Neural cell (in vitro differentiated cells): ENCODE data around the gene DERL3. TPM values are rescaled to one million over a fixed set of nuclear protein-coding genes. Genes with fewer than 3 reads are reported as not detected.
A peak's percentile ranks its signal among the peaks of the same experiment; 100 is the strongest.

Source experiments
- H2AFZ ChIP-seq: fragments of 200-600, 300-800 bp; sonication (generic), shearing (Covaris generic); 2 replicates; pipeline ENCODE4 v1.6.0; 2014; ENCODE audit warnings: low read depth, mild to moderate bottlenecking, antibody characterized with exemption, low read length, moderate library complexity
- H3F3A ChIP-seq: fragments of 200-600 bp; shearing (Covaris generic); 2 replicates; pipeline ENCODE4 v1.6.1; 2016; ENCODE audit warnings: mild to moderate bottlenecking, moderate library complexity, mixed read lengths, antibody characterized with exemption, low read length; ENCODE audit not compliant: insufficient read depth, poor library complexity, severe bottlenecking
- H3K27ac ChIP-seq: fragments of 200-600, 300-800 bp; sonication (generic), shearing (Covaris generic); 2 replicates; pipeline ENCODE4 v1.5.1; 2014; ENCODE audit warnings: mild to moderate bottlenecking, low read length, moderate library complexity
- H3K27me3 ChIP-seq: fragments of 300-800, 200-600 bp; sonication (generic), shearing (Covaris generic); 2 replicates; pipeline ENCODE4 v1.6.0; 2014; ENCODE audit warnings: mild to moderate bottlenecking, low read depth, low read length, moderate library complexity; ENCODE audit not compliant: insufficient read depth
- H3K36me3 ChIP-seq: fragments of 300-800, 200-600 bp; sonication (generic), shearing (Covaris generic); 2 replicates; pipeline ENCODE4 v1.5.1; 2014; ENCODE audit warnings: mild to moderate bottlenecking, antibody characterized with exemption, low read length, moderate library complexity; ENCODE audit not compliant: insufficient read depth
- H3K4me2 ChIP-seq: fragments of 300-800, 200-600 bp; sonication (generic), shearing (Covaris generic); 2 replicates; pipeline ENCODE4 v1.6.0; 2014; ENCODE audit warnings: mild to moderate bottlenecking, low read length
- H3K4me3 ChIP-seq: fragments of 300-800, 200-600 bp; sonication (generic), shearing (Covaris generic); 2 replicates; pipeline ENCODE4 v1.5.1; 2014; ENCODE audit warnings: mild to moderate bottlenecking, low read length, moderate library complexity
- H3K79me2 ChIP-seq: fragments of 200-600 bp; shearing (Covaris generic); replicated peaks from 2 replicates; pipeline ENCODE4 v1.6.0; 2014; ENCODE audit warnings: mild to moderate bottlenecking, low read length, moderate library complexity; ENCODE audit not compliant: insufficient read depth
- H3K9ac ChIP-seq: fragments of 300-800, 200-600 bp; sonication (generic), shearing (Covaris generic); 2 replicates; pipeline ENCODE4 v1.6.1; 2016; ENCODE audit warnings: mild to moderate bottlenecking, low read length, mixed read lengths
- H3K9me2 ChIP-seq: fragments of 200-600 bp; shearing (Covaris generic); 2 replicates; pipeline ENCODE4 v1.6.1; 2016; ENCODE audit warnings: mild to moderate bottlenecking, low read length, mixed read lengths; ENCODE audit not compliant: insufficient read depth
- H3K9me3 ChIP-seq: fragments of 200-600, 300-800 bp; sonication (generic), shearing (Covaris generic); 2 replicates; pipeline ENCODE4 v1.6.1; 2016; ENCODE audit warnings: mild to moderate bottlenecking, mixed run types, low read length, moderate library complexity, mixed read lengths
- H4K20me1 ChIP-seq: fragments of 200-600 bp; shearing (Covaris generic); 2 replicates; pipeline ENCODE4 v1.6.1; 2016; ENCODE audit warnings: mild to moderate bottlenecking, mixed run types; ENCODE audit not compliant: insufficient read depth
- EP300 ChIP-seq: fragments of 450-650 bp; conservative IDR thresholded peaks from 2 replicates; pipeline ENCODE4 v1.6.1; 2014; ENCODE audit warnings: antibody characterized with exemption, mild to moderate bottlenecking, moderate library complexity; ENCODE audit not compliant: poor library complexity, severe bottlenecking
- EZH2 ChIP-seq: fragments of 200-600, 300-800 bp; shearing (Covaris generic), sonication (generic); IDR thresholded peaks from 2 replicates; pipeline ENCODE4 v1.6.1; 2014; ENCODE audit warnings: antibody characterized with exemption, low read length, borderline replicate concordance, mild to moderate bottlenecking; ENCODE audit not compliant: insufficient read depth, poor library complexity, severe bottlenecking
- MXI1 ChIP-seq: fragments of 450-650 bp; conservative IDR thresholded peaks from 2 replicates; pipeline ENCODE4 v1.6.1; 2014; ENCODE audit warnings: antibody characterized with exemption, mild to moderate bottlenecking; ENCODE audit not compliant: poor library complexity, severe bottlenecking
- POLR2AphosphoS5 ChIP-seq: IDR thresholded peaks from 2 replicates; pipeline ENCODE4 v1.6.1; 2012
- RAD21 ChIP-seq: fragments of 450-650 bp; conservative IDR thresholded peaks from 2 replicates; pipeline ENCODE4 v1.6.1; 2014; ENCODE audit warnings: antibody characterized with exemption, mild to moderate bottlenecking, moderate library complexity
- SMC3 ChIP-seq: fragments of 450-650 bp; conservative IDR thresholded peaks from 2 replicates; pipeline ENCODE4 v1.6.1; 2014; ENCODE audit warnings: antibody characterized with exemption, mild to moderate bottlenecking, moderate library complexity; ENCODE audit not compliant: poor library complexity
- TAF1 ChIP-seq: IDR thresholded peaks from 2 replicates; pipeline ENCODE4 v1.6.1; 2012; ENCODE audit warnings: low read depth
- polyA plus RNA-seq: library from polyadenylated mRNA; depleted of rRNA; stranded (reverse); fragments of >200 nt; gene quantifications from 2 replicates; pipeline ENCODE4 v1.2.3, GENCODE V29; 2014
- TF ChIP-seq, protein P1 (sequence below): IDR thresholded peaks from 2 replicates; pipeline ENCODE4 v1.6.1; 2012; ENCODE audit warnings: borderline replicate concordance
- TF ChIP-seq, protein P2 (sequence below): fragments of 450-650 bp; IDR thresholded peaks from 2 replicates; pipeline ENCODE4 v1.5.1; 2014; ENCODE audit warnings: antibody characterized with exemption, mild to moderate bottlenecking, moderate library complexity; ENCODE audit not compliant: poor library complexity, severe bottlenecking

DERL3 gene
- polyA plus RNA-seq, 1 donor from 2014 or later: 0.84 TPM

DNA sequence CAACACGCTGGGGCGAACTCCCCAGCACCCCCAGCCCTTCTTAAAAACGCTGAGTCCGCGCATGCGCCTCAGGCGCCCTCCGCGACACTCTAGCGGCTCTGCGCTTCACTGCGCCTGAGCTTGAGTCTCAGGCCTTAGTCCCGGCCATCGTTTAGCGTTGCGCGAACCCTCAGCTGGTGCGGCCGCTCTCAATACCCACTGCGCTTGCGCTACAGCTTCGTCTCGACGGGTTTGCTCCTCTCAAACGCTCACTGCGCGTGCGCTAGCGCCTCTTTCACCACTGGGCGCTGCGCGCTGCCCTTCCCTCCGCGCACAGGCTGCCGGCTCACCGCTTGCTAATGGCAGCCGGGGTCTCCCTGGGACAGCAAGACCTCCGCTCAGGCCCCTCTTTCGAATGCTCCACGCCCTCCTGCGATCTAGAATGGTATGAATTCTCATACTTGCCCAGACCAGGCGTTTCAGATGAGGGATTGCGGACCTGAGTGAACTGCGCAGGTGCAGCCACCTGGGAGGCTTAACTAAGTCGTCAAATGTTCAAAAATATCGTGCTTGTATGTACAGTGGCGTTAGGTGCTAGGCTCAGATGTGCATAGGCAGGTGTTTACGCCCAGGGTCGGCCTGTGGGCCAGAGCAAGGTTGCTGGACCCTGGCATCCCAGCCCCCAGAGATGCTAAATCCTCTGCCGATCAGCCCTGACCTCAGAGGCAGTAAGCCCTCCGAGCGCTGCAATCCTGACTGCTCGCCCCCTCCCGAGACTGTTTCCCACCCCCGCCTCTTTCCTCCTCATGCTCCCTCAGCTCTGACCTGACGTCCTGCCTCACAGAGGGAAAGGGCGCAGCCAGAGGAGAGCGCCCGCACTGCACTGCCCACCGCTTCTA lies 19.0 kb upstream of the DERL3 start, which contains the start of gene SLC2A11:
Gene SLC2A11 (plus strand): TSS at position 270 of the 878 bp plus-strand sequence. CDS start 125 bp downstream, at position 395.
- H3K79me2 ChIP-seq: peaks cover 2% of the 10 kb centered on the region
- peak within 1 kb of the TSS; percentile 89 for H2AFZ ChIP-seq
- peak within 1 kb of the TSS; percentile 84 for H3K4me2 ChIP-seq
- H3K27ac ChIP-seq: peak within 1 kb of the TSS; percentile 99
- no peaks in the 10 kb centered on the region for H4K20me1 ChIP-seq
- TF ChIP-seq, protein P1, sequence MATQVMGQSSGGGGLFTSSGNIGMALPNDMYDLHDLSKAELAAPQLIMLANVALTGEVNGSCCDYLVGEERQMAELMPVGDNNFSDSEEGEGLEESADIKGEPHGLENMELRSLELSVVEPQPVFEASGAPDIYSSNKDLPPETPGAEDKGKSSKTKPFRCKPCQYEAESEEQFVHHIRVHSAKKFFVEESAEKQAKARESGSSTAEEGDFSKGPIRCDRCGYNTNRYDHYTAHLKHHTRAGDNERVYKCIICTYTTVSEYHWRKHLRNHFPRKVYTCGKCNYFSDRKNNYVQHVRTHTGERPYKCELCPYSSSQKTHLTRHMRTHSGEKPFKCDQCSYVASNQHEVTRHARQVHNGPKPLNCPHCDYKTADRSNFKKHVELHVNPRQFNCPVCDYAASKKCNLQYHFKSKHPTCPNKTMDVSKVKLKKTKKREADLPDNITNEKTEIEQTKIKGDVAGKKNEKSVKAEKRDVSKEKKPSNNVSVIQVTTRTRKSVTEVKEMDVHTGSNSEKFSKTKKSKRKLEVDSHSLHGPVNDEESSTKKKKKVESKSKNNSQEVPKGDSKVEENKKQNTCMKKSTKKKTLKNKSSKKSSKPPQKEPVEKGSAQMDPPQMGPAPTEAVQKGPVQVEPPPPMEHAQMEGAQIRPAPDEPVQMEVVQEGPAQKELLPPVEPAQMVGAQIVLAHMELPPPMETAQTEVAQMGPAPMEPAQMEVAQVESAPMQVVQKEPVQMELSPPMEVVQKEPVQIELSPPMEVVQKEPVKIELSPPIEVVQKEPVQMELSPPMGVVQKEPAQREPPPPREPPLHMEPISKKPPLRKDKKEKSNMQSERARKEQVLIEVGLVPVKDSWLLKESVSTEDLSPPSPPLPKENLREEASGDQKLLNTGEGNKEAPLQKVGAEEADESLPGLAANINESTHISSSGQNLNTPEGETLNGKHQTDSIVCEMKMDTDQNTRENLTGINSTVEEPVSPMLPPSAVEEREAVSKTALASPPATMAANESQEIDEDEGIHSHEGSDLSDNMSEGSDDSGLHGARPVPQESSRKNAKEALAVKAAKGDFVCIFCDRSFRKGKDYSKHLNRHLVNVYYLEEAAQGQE: peak; percentile 70
- peak; percentile 44 for TF ChIP-seq EP300
- TF ChIP-seq MXI1: peak; percentile 69
- TF ChIP-seq SMC3: no peak
- TF ChIP-seq, protein P2, sequence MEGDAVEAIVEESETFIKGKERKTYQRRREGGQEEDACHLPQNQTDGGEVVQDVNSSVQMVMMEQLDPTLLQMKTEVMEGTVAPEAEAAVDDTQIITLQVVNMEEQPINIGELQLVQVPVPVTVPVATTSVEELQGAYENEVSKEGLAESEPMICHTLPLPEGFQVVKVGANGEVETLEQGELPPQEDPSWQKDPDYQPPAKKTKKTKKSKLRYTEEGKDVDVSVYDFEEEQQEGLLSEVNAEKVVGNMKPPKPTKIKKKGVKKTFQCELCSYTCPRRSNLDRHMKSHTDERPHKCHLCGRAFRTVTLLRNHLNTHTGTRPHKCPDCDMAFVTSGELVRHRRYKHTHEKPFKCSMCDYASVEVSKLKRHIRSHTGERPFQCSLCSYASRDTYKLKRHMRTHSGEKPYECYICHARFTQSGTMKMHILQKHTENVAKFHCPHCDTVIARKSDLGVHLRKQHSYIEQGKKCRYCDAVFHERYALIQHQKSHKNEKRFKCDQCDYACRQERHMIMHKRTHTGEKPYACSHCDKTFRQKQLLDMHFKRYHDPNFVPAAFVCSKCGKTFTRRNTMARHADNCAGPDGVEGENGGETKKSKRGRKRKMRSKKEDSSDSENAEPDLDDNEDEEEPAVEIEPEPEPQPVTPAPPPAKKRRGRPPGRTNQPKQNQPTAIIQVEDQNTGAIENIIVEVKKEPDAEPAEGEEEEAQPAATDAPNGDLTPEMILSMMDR: peak; percentile 62
- TF ChIP-seq TAF1: peak; percentile 86
- TF ChIP-seq RAD21: peak; percentile 39
- peak; percentile 97 for TF ChIP-seq POLR2AphosphoS5
- TF ChIP-seq EZH2: no peak
- H3K9ac ChIP-seq: peak within 1 kb of the TSS; percentile 97
- no peaks in the 10 kb centered on the region for H3K27me3 ChIP-seq
- no peaks in the 10 kb centered on the region for H3K9me3 ChIP-seq
- H3K9me2 ChIP-seq: no peaks in the 10 kb centered on the region
- no peaks in the 10 kb centered on the region for H3K36me3 ChIP-seq
- peak within 1 kb of the TSS; percentile 83 for H3K4me3 ChIP-seq
- H3F3A ChIP-seq: no peaks in the 10 kb centered on the region

DNA sequence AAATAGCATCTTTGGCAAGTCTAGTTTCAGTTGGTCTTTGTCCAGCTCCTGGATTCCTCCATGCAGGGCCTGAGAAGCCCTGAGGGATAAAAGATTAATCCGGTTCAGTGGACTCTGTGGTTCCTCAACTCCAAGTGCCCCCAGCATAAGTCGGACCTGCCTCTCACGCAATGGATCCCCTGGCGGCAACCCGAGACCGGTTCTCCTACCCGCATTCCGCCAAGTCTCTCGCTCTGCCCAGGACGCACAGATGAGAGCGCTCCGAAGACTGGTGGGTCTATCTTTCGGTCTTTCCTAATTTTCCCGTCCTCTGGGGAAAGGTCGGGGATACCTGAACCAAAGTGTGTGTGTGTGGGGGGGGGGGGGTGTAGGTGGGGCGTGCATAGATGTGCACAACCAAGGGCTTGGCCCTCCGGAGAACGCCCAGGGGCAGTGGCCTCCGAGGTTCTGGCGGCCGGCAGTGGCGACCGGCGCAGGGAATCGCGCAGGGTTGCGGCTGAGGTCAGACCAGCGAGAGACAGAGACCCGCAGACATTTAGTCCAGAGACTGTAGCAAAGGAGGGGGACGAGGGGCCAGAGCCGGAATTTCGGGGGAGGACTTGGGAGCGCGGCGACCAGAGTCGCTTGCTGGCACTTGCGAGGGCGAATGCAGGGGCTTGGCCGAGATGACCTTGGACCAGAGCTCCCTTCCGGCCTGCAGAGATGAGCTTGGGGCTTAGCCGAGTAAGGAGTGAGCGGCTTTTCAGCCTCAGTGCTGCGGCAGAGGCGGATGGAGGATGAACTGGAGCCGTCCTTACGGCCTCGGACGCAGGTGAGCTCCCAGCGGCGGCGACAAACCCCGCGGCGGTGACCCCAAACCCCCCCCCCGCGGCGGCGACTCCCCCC lies 18.2 kb upstream of the DERL3 start:
- H3K27ac ChIP-seq: peak overlapping the region; percentile 99
- peak overlapping the region; percentile 97 for H3K9ac ChIP-seq
- H3K27me3 ChIP-seq: no peaks in the 10 kb centered on the region
- H3F3A ChIP-seq: no peaks in the 10 kb centered on the region
- H3K9me3 ChIP-seq: no peaks in the 10 kb centered on the region
- no peaks in the 10 kb centered on the region for H3K9me2 ChIP-seq
- TF ChIP-seq, protein P1: peak; percentile 19
- TF ChIP-seq, protein P2: peak; percentile 27
- no peak for TF ChIP-seq SMC3
- H3K36me3 ChIP-seq: no peaks in the 10 kb centered on the region
- no peaks in the 10 kb centered on the region for H4K20me1 ChIP-seq
- peak overlapping the region; percentile 84 for H3K4me2 ChIP-seq
- H3K4me3 ChIP-seq: peak overlapping the region; percentile 83
- peaks cover 2% of the 10 kb centered on the region for H3K79me2 ChIP-seq
- H2AFZ ChIP-seq: peak overlapping the region; percentile 89
